HCT116 (cell line): ENCODE results near the gene GNRH2. TPM values are rescaled to one million over a fixed set of nuclear protein-coding genes. Genes with fewer than 3 reads are reported as not detected.

Experiments used
- ATAC-seq: fragments of 200-7000 bp; cut with Tn5 transposase; 2 replicates; pipeline ENCODE4 v1.9.1; 2020; ENCODE audit warnings: mild to moderate bottlenecking, moderate library complexity
- BruUV-seq: library from RNA; stranded (reverse); fragments of 400-500 nt; replicated peaks from 2 replicates; lab custom pipeline; 2021; lab: Mats Ljungman, UMichigan
- CTCF ChIA-PET: fragments of 300-600 bp; sonication (Branson Sonifier 250); formaldehyde crosslinking; loops from one replicate; lab custom pipeline; 2021; ENCODE audit warnings: antibody characterized with exemption; lab: Charles Lee
- POLR2A ChIA-PET: fragments of 300-600, 350-600 bp; sonication (Branson Sonifier 250); formaldehyde crosslinking; loops from one replicate; lab custom pipeline; 2021; ENCODE audit warnings: antibody characterized with exemption; lab: Charles Lee
- RAD21 ChIA-PET, 2 experiments: fragments of 300-600 bp; sonication (Branson Sonifier 250); formaldehyde crosslinking; loops; one replicate each; lab custom pipeline; 2023; ENCODE audit warnings: low total read pairs in 2 of 2; ENCODE audit not compliant: uncharacterized antibody in 2 of 2, unreplicated experiment in 2 of 2, low non-redundant PET in 1 of 2; lab: Charles Lee
- DNase-seq: peaks from one replicate; pipeline ENCODE4 v3.0.0-alpha.2; 2010; ENCODE audit warnings: low read depth, low spot score
- H2AFZ ChIP-seq: fragments of 200-600 bp; shearing (Covaris generic), sonication (generic); 2 replicates; pipeline ENCODE4 v1.6.1; 2017; ENCODE audit warnings: low read depth, mixed run types, mixed read lengths, antibody characterized with exemption, low read length; ENCODE audit not compliant: poor library complexity, severe bottlenecking
- H3K27ac ChIP-seq: 2 replicates; pipeline ENCODE4 v1.5.1; 2012; ENCODE audit warnings: low read depth, low read length
- H3K27me3 ChIP-seq: fragments of 200-600 bp; sonication (generic); 2 replicates; pipeline ENCODE4 v1.6.1; 2016; ENCODE audit warnings: mixed run types, low read length, mixed read lengths; ENCODE audit not compliant: insufficient read depth
- H3K36me3 ChIP-seq, 2 experiments: fragments of 200-500 bp in 1 of 2; fragments of 200-600 bp in 1 of 2; sonication (Bioruptor generic) in 1 of 2; sonication (generic) in 1 of 2; 2 replicates each; pipeline versions ENCODE4 v1.5.1 to v1.6.1; 2014 to 2016; ENCODE audit warnings: low read length in 2 of 2, inconsistent platforms in 1 of 2, mixed read lengths in 1 of 2, mixed run types in 1 of 2; ENCODE audit not compliant: insufficient read depth in 2 of 2, control insufficient read depth in 1 of 2
- H3K4me1 ChIP-seq, 2 experiments: fragments of 200-600 bp in 1 of 2; sonication (generic) in 1 of 2; 2 replicates each; pipeline versions ENCODE4 v1.5.1 to v1.6.1; 2012 to 2017; ENCODE audit warnings: low read length in 2 of 2, inconsistent platforms in 1 of 2, mild to moderate bottlenecking in 1 of 2, mixed read lengths in 1 of 2, mixed run types in 1 of 2, moderate library complexity in 1 of 2; ENCODE audit not compliant: insufficient read depth in 2 of 2, control insufficient read depth in 1 of 2
- H3K4me2 ChIP-seq: fragments of 200-600 bp; sonication (generic); 2 replicates; pipeline ENCODE4 v1.6.1; 2017; ENCODE audit warnings: mixed run types, low read length, mixed read lengths
- H3K4me3 ChIP-seq, 2 experiments: fragments of 200-600 bp in 1 of 2; sonication (generic) in 1 of 2; replicated peaks in 1 of 2; 2 replicates each; pipeline ENCODE4 v1.5.1; 2011 to 2016; ENCODE audit warnings: low read length in 2 of 2, control low read depth in 1 of 2, low read depth in 1 of 2, mild to moderate bottlenecking in 1 of 2, mixed read lengths in 1 of 2, mixed run types in 1 of 2
- H3K79me2 ChIP-seq: fragments of 200-600 bp; sonication (generic); 2 replicates; pipeline ENCODE4 v1.6.1; 2017; ENCODE audit warnings: mild to moderate bottlenecking, mixed run types, low read length, moderate library complexity, mixed read lengths; ENCODE audit not compliant: insufficient read depth
- H3K9ac ChIP-seq: fragments of 200-600 bp; sonication (generic); 2 replicates; pipeline ENCODE4 v1.6.1; 2016; ENCODE audit warnings: low read length, mixed read lengths
- H3K9me2 ChIP-seq: fragments of 200-600 bp; sonication (generic), shearing (Covaris generic); 2 replicates; pipeline ENCODE4 v1.6.1; 2017; ENCODE audit warnings: mixed run types, mild to moderate bottlenecking, moderate library complexity; ENCODE audit not compliant: insufficient read depth
- H3K9me3 ChIP-seq, 2 experiments: fragments of 200-500 bp in 1 of 2; fragments of 200-600 bp in 1 of 2; sonication (Bioruptor generic) in 1 of 2; sonication (generic) in 1 of 2; 2 replicates each; pipeline ENCODE4 v1.6.1; 2014 to 2017; ENCODE audit warnings: low read length in 2 of 2, mixed read lengths in 2 of 2, inconsistent platforms in 1 of 2, low read depth in 1 of 2, mild to moderate bottlenecking in 1 of 2, mixed run types in 1 of 2, moderate library complexity in 1 of 2; ENCODE audit not compliant: control insufficient read depth in 1 of 2, insufficient read depth in 1 of 2
- H4K20me1 ChIP-seq: fragments of 200-600 bp; sonication (generic), shearing (Covaris generic); 2 replicates; pipeline ENCODE4 v1.6.1; 2017; ENCODE audit warnings: mixed run types, mild to moderate bottlenecking, moderate library complexity; ENCODE audit not compliant: insufficient read depth
- CEBPB ChIP-seq: IDR thresholded peaks from 2 replicates; pipeline ENCODE4 v1.6.1; 2012; ENCODE audit warnings: low read depth
- EGR1 ChIP-seq: IDR thresholded peaks from 2 replicates; pipeline ENCODE4 v1.6.1; 2012; ENCODE audit warnings: low read depth
- ELF1 ChIP-seq: IDR thresholded peaks from 2 replicates; pipeline ENCODE4 v1.6.1; 2012; ENCODE audit warnings: low read depth, borderline replicate concordance
- EZH2 ChIP-seq: fragments of 200-600 bp; sonication (generic); IDR thresholded peaks from 2 replicates; pipeline ENCODE4 v1.6.1; 2017; ENCODE audit warnings: antibody characterized with exemption, mixed run types
- EZH2phosphoT487 ChIP-seq: fragments of 200-600 bp; IDR thresholded peaks from 2 replicates; pipeline ENCODE4 v1.6.1; 2018; ENCODE audit warnings: antibody characterized with exemption, borderline replicate concordance
- FOSL1 ChIP-seq: IDR thresholded peaks from 2 replicates; pipeline ENCODE4 v1.6.1; 2012; ENCODE audit warnings: low read depth
- JUND ChIP-seq: IDR thresholded peaks from 2 replicates; pipeline ENCODE4 v1.6.1; 2012
- POLR2AphosphoS5 ChIP-seq: IDR thresholded peaks from 2 replicates; pipeline ENCODE4 v1.6.1; 2011; ENCODE audit warnings: mild to moderate bottlenecking, low read depth, low read length, moderate library complexity
- SIN3A ChIP-seq: IDR thresholded peaks from 2 replicates; pipeline ENCODE4 v1.6.1; 2012; ENCODE audit warnings: low read depth
- SP1 ChIP-seq: IDR thresholded peaks from 2 replicates; pipeline ENCODE4 v1.6.1; 2012; ENCODE audit warnings: low read depth
- SRF ChIP-seq: IDR thresholded peaks from 2 replicates; pipeline ENCODE4 v1.6.1; 2012; ENCODE audit warnings: low read depth
- TCF7L2 ChIP-seq: IDR thresholded peaks from 2 replicates; pipeline ENCODE4 v1.7.0; 2011; ENCODE audit warnings: borderline replicate concordance, inconsistent platforms; ENCODE audit not compliant: insufficient read depth, insufficient read length; ENCODE audit errors: extremely low read depth
- YY1 ChIP-seq: IDR thresholded peaks from 2 replicates; pipeline ENCODE4 v1.6.1; 2011; ENCODE audit warnings: low read length, low read depth, moderate library complexity, mild to moderate bottlenecking; ENCODE audit not compliant: insufficient replicate concordance; ENCODE audit errors: extremely low read depth
- ZFX ChIP-seq: fragments of 450-650 bp; IDR thresholded peaks from 2 replicates; pipeline ENCODE4 v1.6.1; 2017
- ZNF274 ChIP-seq: fragments of 200-500 bp; sonication (Bioruptor generic); IDR thresholded peaks from 2 replicates; pipeline ENCODE4 v1.6.1; 2014; ENCODE audit warnings: mild to moderate bottlenecking, low read depth, low read length, inconsistent platforms
- intact Hi-C: fragments of 100-400 bp; cut with micrococcal nuclease; formaldehyde crosslinking; loops from 2 replicates; pipeline ENCODE4 v1.10.0; 2022
- total RNA-seq: library from RNA; stranded (reverse); gene quantifications from one replicate; pipeline ENCODE4 v1.2.1, GENCODE V29; 2021; ENCODE audit not compliant: unreplicated experiment
- TF ChIP-seq, protein P1 (sequence below): IDR thresholded peaks from 2 replicates; pipeline ENCODE4 v1.6.1; 2012; ENCODE audit warnings: low read depth
- TF ChIP-seq, protein P2 (sequence below): IDR thresholded peaks from 2 replicates; pipeline ENCODE4 v1.6.1; 2012
- TF ChIP-seq, protein P3 (sequence below): IDR thresholded peaks from 2 replicates; pipeline ENCODE4 v1.6.1; 2011; ENCODE audit warnings: mild to moderate bottlenecking, low read length, moderate library complexity; ENCODE audit not compliant: insufficient replicate concordance; ENCODE audit errors: extremely low read depth
- TF ChIP-seq, protein P4 (sequence below), 3 experiments: fragments of 200-600 bp in 1 of 3; sonication (generic) in 1 of 3; IDR thresholded peaks in 2 of 3; conservative IDR thresholded peaks in 1 of 3; 2 replicates each; pipeline ENCODE4 v1.5.1; 2012 to 2017; ENCODE audit warnings: low read depth in 2 of 3, low read length in 2 of 3, antibody characterized with exemption in 1 of 3, borderline replicate concordance in 1 of 3, control low read depth in 1 of 3, mild to moderate bottlenecking in 1 of 3, mixed read lengths in 1 of 3, mixed run types in 1 of 3, moderate library complexity in 1 of 3; ENCODE audit not compliant: insufficient read depth in 1 of 3

The GNRH2 gene
- total RNA-seq, 1 experiment from 2014 or later = 0.32 TPM

DNA sequence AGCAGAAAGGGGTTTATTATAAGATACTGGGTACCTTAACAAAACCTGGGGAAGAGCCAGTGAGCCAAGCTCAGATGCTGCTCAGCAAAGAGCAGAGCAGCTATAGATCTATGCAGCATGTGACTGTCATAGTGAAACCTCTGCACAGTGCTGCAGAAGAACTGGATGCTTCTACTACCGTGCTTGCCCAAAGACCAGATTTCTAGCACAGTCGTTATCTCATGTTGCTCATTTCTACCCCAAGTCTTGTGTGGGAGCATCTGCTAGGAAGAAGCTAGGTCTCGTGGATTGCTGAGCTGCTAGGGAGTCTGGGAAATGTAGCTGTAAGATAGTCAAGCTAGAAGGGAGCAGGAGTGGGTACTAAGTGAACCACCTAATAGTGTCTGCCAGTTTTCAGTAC lies 31.7 kb upstream of the GNRH2 start (continued):
- TF ChIP-seq SIN3A = no peak
- TF ChIP-seq ZNF274 = no peak
- no peak for TF ChIP-seq TCF7L2
- TF ChIP-seq, all 23 proteins: peak for 0

DNA sequence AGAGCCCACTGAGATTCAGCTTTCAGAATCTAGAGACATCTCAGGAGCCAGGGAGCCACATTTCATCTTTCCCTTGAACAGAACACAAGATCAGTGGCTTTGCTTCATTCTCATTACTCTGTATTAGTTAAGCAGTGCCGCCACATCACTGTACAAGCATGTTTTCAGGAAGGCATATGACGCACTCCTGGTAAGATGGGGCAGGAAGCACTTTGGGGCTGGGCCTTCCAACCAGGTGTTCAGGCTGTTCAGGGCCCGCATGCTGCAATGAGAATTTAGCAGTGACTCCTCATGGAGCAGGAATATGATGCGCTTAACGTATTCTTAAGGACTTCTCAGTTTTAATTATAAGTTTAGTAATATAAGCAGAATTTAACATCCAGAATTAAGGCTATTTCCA lies 29.7 kb upstream of the GNRH2 start:
- H3K27me3 ChIP-seq = no peaks in the 10 kb centered on the region
- H3K36me3 ChIP-seq = peaks cover 2 to 5% of the 10 kb centered on the region in 2 experiments; a peak in 3 of 4 replicates
- no peak overlapping the region for H2AFZ ChIP-seq
- no peaks in the 10 kb centered on the region for H4K20me1 ChIP-seq
- no peak overlapping the region for H3K9ac ChIP-seq
- no peak overlapping the region for H3K4me2 ChIP-seq
- H3K4me3 ChIP-seq = no peak overlapping the region
- DNase-seq = no peak
- ATAC-seq = no peak
- intact Hi-C loops = no loop called here
- RAD21 ChIA-PET = no interaction called here
- H3K9me2 ChIP-seq = no peaks in the 10 kb centered on the region
- CTCF ChIA-PET = no interaction called here
- no peaks in the 10 kb centered on the region for H3K79me2 ChIP-seq
- no peaks in the 10 kb centered on the region for H3K9me3 ChIP-seq
- POLR2A ChIA-PET = no interaction called here
- no TSS peak for BruUV-seq
- peaks cover 6 to 10% of the 10 kb centered on the region in 2 experiments for H3K4me1 ChIP-seq
- no peak overlapping the region for H3K27ac ChIP-seq
- no peak for TF ChIP-seq ZNF274
- TF ChIP-seq SP1 = no peak
- no peak for TF ChIP-seq YY1
- TF ChIP-seq POLR2AphosphoS5 = no peak
- TF ChIP-seq JUND = no peak
- TF ChIP-seq ELF1 = no peak
- TF ChIP-seq, protein P1, sequence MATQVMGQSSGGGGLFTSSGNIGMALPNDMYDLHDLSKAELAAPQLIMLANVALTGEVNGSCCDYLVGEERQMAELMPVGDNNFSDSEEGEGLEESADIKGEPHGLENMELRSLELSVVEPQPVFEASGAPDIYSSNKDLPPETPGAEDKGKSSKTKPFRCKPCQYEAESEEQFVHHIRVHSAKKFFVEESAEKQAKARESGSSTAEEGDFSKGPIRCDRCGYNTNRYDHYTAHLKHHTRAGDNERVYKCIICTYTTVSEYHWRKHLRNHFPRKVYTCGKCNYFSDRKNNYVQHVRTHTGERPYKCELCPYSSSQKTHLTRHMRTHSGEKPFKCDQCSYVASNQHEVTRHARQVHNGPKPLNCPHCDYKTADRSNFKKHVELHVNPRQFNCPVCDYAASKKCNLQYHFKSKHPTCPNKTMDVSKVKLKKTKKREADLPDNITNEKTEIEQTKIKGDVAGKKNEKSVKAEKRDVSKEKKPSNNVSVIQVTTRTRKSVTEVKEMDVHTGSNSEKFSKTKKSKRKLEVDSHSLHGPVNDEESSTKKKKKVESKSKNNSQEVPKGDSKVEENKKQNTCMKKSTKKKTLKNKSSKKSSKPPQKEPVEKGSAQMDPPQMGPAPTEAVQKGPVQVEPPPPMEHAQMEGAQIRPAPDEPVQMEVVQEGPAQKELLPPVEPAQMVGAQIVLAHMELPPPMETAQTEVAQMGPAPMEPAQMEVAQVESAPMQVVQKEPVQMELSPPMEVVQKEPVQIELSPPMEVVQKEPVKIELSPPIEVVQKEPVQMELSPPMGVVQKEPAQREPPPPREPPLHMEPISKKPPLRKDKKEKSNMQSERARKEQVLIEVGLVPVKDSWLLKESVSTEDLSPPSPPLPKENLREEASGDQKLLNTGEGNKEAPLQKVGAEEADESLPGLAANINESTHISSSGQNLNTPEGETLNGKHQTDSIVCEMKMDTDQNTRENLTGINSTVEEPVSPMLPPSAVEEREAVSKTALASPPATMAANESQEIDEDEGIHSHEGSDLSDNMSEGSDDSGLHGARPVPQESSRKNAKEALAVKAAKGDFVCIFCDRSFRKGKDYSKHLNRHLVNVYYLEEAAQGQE = no peak
- TF ChIP-seq, protein P2, sequence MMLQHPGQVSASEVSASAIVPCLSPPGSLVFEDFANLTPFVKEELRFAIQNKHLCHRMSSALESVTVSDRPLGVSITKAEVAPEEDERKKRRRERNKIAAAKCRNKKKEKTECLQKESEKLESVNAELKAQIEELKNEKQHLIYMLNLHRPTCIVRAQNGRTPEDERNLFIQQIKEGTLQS = no peak
- TF ChIP-seq SRF = no peak
- TF ChIP-seq EGR1 = no peak
- no peak for TF ChIP-seq EZH2phosphoT487
- no peak for TF ChIP-seq TCF7L2
- TF ChIP-seq, protein P3, sequence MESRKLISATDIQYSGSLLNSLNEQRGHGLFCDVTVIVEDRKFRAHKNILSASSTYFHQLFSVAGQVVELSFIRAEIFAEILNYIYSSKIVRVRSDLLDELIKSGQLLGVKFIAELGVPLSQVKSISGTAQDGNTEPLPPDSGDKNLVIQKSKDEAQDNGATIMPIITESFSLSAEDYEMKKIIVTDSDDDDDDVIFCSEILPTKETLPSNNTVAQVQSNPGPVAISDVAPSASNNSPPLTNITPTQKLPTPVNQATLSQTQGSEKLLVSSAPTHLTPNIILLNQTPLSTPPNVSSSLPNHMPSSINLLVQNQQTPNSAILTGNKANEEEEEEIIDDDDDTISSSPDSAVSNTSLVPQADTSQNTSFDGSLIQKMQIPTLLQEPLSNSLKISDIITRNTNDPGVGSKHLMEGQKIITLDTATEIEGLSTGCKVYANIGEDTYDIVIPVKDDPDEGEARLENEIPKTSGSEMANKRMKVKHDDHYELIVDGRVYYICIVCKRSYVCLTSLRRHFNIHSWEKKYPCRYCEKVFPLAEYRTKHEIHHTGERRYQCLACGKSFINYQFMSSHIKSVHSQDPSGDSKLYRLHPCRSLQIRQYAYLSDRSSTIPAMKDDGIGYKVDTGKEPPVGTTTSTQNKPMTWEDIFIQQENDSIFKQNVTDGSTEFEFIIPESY = no peak
- no peak for TF ChIP-seq ZFX
- TF ChIP-seq, protein P4, sequence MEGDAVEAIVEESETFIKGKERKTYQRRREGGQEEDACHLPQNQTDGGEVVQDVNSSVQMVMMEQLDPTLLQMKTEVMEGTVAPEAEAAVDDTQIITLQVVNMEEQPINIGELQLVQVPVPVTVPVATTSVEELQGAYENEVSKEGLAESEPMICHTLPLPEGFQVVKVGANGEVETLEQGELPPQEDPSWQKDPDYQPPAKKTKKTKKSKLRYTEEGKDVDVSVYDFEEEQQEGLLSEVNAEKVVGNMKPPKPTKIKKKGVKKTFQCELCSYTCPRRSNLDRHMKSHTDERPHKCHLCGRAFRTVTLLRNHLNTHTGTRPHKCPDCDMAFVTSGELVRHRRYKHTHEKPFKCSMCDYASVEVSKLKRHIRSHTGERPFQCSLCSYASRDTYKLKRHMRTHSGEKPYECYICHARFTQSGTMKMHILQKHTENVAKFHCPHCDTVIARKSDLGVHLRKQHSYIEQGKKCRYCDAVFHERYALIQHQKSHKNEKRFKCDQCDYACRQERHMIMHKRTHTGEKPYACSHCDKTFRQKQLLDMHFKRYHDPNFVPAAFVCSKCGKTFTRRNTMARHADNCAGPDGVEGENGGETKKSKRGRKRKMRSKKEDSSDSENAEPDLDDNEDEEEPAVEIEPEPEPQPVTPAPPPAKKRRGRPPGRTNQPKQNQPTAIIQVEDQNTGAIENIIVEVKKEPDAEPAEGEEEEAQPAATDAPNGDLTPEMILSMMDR (IDR thresholded peaks at IDR 0.05 in 2 of 3, conservative IDR thresholded peaks at IDR 0.05 in 1 of 3; ENCODE audit: borderline replicate concordance in 1 of 3, insufficient read depth in 1 of 3, low read depth in 2 of 3, low read length in 2 of 3) = no peak
- TF ChIP-seq EZH2 = no peak
- no peak for TF ChIP-seq FOSL1
- TF ChIP-seq CEBPB = no peak
